K562 (cell line): ENCODE data around the gene GP1BB. TPM values are rescaled to one million over a fixed set of nuclear protein-coding genes. Genes with fewer than 3 reads are reported as not detected.

Source experiments
- CHD7 ChIP-seq: fragments of 200-600 bp; sonication (generic); IDR thresholded peaks from one replicate; pipeline ENCODE4 v1.6.1; 2012; ENCODE audit warnings: mild to moderate bottlenecking, low read depth, low read length, inconsistent platforms
- HCFC1 ChIP-seq: IDR thresholded peaks from 2 replicates; pipeline ENCODE4 v1.6.1; 2012; ENCODE audit warnings: low read depth, low read length, improper control_type of control experiment
- MTA2 ChIP-seq: fragments of 450-650 bp; IDR thresholded peaks from 2 replicates; pipeline ENCODE4 v1.6.1; 2016; ENCODE audit warnings: low read depth
- ZNF764 ChIP-seq: fragments of 250-450 bp; sonication (Bioruptor Pico); IDR thresholded peaks from 2 replicates; pipeline ENCODE4 v1.4.0; 2020; ENCODE audit warnings: low read depth, mild to moderate bottlenecking, moderate library complexity
- polyA plus RNA-seq, 8 experiments: library from polyadenylated mRNA; depleted of rRNA in 4 of 8; stranded (reverse) in 5 of 8; unstranded in 3 of 8; fragments of >200 nt; fragmentation: Nextera tagmentation in 2 of 8; fragmentation: Illumina TruSeq in 1 of 8; extraction: Ambion mirVana in 2 of 8; extraction: Trizol in 1 of 8; gene quantifications; 2 replicates each; pipeline versions ENCODE4 v1.2.1 to v1.2.3, GENCODE V29; 2011 to 2014; ENCODE audit warnings: inconsistent platforms in 1 of 8, missing spikeins in 1 of 8
- total RNA-seq, 7 experiments: library from RNA; depleted of rRNA in 6 of 7; stranded (reverse); fragments of >200 nt in 6 of 7; fragmentation: Illumina TruSeq in 2 of 7; extraction: Trizol in 2 of 7; gene quantifications; 2 replicates each; pipeline versions ENCODE4 v1.2.1 to v1.2.3, GENCODE V29; 2011 to 2021; ENCODE audit warnings: low replicate concordance in 1 of 7
- TF ChIP-seq, protein P1 (sequence below): fragments of 450-650 bp; IDR thresholded peaks from 2 replicates; pipeline ENCODE4 v1.6.1; 2016; ENCODE audit warnings: low read depth
- TF ChIP-seq, protein P2 (sequence below): fragments of 200-800 bp; sonication (Bioruptor generic); IDR thresholded peaks from 2 replicates; pipeline ENCODE4 v1.6.1; 2017; ENCODE audit warnings: missing genetic modification characterization, missing compliant biosample characterization

GP1BB gene
- total and polyA plus RNA-seq, 9 of the 15 experiments (the other 6 are each of a cell fraction or from before 2014, with no cell fraction given): 0.69 to 162 (median 2.8) TPM

GRCh38 chr22:19691007-19691720 is 32.2 kb upstream of the GP1BB start (continued):
- TF ChIP-seq, protein P1, sequence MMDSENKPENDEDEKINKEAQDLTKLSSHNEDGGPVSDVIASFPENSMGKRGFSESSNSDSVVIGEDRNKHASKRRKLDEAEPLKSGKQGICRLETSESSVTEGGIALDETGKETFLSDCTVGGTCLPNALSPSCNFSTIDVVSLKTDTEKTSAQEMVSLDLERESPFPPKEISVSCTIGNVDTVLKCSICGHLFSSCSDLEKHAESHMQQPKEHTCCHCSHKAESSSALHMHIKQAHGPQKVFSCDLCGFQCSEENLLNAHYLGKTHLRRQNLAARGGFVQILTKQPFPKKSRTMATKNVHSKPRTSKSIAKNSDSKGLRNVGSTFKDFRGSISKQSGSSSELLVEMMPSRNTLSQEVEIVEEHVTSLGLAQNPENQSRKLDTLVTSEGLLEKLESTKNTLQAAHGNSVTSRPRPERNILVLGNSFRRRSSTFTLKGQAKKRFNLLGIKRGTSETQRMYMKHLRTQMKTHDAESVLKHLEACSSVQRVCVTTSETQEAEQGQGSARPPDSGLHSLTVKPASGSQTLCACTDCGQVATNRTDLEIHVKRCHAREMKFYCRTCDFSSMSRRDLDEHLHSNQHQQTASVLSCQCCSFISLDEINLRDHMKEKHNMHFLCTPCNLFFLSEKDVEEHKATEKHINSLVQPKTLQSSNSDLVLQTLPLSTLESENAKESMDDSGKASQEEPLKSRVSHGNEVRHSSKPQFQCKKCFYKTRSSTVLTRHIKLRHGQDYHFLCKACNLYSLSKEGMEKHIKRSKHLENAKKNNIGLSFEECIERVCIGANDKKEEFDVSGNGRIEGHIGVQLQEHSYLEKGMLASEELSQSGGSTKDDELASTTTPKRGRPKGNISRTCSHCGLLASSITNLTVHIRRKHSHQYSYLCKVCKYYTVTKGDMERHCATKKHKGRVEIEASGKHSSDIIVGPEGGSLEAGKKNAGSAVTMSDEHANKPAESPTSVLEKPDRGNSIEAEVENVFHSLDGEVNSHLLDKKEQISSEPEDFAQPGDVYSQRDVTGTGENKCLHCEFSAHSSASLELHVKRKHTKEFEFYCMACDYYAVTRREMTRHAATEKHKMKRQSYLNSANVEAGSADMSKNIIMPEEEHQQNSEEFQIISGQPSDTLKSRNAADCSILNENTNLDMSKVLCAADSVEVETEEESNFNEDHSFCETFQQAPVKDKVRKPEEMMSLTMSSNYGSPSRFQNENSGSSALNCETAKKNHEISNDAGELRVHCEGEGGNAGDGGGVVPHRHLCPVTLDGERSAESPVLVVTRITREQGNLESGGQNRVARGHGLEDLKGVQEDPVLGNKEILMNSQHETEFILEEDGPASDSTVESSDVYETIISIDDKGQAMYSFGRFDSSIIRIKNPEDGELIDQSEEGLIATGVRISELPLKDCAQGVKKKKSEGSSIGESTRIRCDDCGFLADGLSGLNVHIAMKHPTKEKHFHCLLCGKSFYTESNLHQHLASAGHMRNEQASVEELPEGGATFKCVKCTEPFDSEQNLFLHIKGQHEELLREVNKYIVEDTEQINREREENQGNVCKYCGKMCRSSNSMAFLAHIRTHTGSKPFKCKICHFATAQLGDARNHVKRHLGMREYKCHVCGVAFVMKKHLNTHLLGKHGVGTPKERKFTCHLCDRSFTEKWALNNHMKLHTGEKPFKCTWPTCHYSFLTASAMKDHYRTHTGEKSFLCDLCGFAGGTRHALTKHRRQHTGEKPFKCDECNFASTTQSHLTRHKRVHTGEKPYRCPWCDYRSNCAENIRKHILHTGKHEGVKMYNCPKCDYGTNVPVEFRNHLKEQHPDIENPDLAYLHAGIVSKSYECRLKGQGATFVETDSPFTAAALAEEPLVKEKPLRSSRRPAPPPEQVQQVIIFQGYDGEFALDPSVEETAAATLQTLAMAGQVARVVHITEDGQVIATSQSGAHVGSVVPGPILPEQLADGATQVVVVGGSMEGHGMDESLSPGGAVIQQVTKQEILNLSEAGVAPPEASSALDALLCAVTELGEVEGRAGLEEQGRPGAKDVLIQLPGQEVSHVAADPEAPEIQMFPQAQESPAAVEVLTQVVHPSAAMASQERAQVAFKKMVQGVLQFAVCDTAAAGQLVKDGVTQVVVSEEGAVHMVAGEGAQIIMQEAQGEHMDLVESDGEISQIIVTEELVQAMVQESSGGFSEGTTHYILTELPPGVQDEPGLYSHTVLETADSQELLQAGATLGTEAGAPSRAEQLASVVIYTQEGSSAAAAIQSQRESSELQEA: no peak
- no peak for TF ChIP-seq CHD7
- no peak for TF ChIP-seq MTA2
- TF ChIP-seq ZNF764 (CRISPR knock-in tag): no peak
- TF ChIP-seq, protein P2, sequence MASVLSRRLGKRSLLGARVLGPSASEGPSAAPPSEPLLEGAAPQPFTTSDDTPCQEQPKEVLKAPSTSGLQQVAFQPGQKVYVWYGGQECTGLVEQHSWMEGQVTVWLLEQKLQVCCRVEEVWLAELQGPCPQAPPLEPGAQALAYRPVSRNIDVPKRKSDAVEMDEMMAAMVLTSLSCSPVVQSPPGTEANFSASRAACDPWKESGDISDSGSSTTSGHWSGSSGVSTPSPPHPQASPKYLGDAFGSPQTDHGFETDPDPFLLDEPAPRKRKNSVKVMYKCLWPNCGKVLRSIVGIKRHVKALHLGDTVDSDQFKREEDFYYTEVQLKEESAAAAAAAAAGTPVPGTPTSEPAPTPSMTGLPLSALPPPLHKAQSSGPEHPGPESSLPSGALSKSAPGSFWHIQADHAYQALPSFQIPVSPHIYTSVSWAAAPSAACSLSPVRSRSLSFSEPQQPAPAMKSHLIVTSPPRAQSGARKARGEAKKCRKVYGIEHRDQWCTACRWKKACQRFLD: no peak
- TF ChIP-seq HCFC1: no peak
